Measurements from ENCODE around the gene SLC16A14. TPM values are rescaled to one million over a fixed set of nuclear protein-coding genes. Genes with fewer than 3 reads are reported as not detected.

Gene SLC16A14
- total and polyA plus RNA-seq, 10 of the 15 experiments (the other 5 are each of a cell fraction or from before 2014, with no cell fraction given) = 0.87 to 6.4 (median 4.1) TPM; not detected in 1

DNA sequence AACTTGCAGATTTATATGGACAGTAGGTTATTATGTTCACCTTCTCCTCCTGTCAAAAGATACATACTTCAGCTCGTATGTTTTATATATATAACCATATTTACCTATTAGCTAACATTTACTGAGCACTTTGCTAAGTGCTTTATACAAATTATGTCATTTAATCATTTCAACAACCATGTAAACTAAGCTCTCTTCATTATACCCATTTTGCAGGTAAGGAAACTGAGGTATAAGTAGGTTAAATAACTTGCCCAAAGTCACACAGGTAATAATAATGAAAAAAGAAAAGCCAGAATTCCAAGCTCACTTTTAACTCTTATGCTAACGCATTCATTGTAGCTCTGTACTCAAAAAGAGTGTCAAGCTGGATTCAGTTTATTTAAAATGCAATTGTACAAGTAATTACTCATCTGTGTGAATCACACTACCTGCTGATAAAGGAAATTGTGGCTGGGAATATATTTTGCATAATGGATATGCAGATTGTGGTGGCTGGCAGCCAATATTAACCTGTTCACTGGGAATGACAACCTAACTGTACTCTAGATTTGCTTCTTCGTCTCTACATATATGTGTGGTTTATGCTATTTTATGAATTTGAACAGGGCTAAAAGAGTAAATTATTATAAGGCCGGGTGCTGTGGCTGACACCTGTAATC is 20.6 kb downstream of the SLC16A14 start:
- no TSS peak for BruUV-seq (replicated peaks)
- H3K4me2 ChIP-seq (ENCODE audit: control insufficient read depth, insufficient read depth) = no peak overlapping the region
- no peaks in the 10 kb centered on the region for H3K79me2 ChIP-seq (ENCODE audit: control insufficient read depth, insufficient read depth, low read length)
- H3K36me3 ChIP-seq (ENCODE audit: control insufficient read depth in 2 of 2, insufficient read depth in 2 of 2, low read length in 1 of 2) = no peaks in the 10 kb centered on the region
- in situ Hi-C loops (cut with MboI) = no loop called here
- intact Hi-C loops (cut with micrococcal nuclease; ENCODE audit: unreplicated experiment) = no loop called here
- DNase-seq (ENCODE audit: low read depth, low spot score) (no peak), ATAC-seq (no peak), FAIRE-seq (no peak)
- no peaks in the 10 kb centered on the region for H3K4me1 ChIP-seq (ENCODE audit: control insufficient read depth, insufficient read depth, low read length)
- ChIA-PET SMC1A (ENCODE audit: uncharacterized antibody, unreplicated experiment) (interaction anchor here (1.0 kb wide), 1 partner anchor 563 kb away, joined by 3 read pairs; no protein-coding TSS in a partner anchor), RAD21 (ENCODE audit: unreplicated experiment) (no interaction called here), POLR2A (no interaction called here), CTCF (interaction anchor here (1.0 to 1.6 kb wide), 2 partner anchors 19 to 112 kb away, joined by 5 to 6 read pairs; no protein-coding TSS in a partner anchor)
- H3K9me3 ChIP-seq (replicated peaks; ENCODE audit: control insufficient read depth, insufficient read depth, low read length) = no peaks in the 10 kb centered on the region
- no peaks in the 10 kb centered on the region for H4K20me1 ChIP-seq (ENCODE audit: control insufficient read depth, insufficient read depth)
- WGBS (ENCODE audit: insufficient coverage, insufficient replicate concordance, low lambda C conversion rate, missing lambda C conversion rate) = 46% methylated on average over 4 of the region's 4 CpGs
- H3K27ac ChIP-seq (ENCODE audit: control insufficient read depth, insufficient read depth) = no peak overlapping the region
- H3K4me3 ChIP-seq = no peak overlapping the region
- no peak overlapping the region for H3K9ac ChIP-seq (ENCODE audit: control insufficient read depth, insufficient read depth, low read length)
- H3K27me3 ChIP-seq (replicated peaks in 1 of 2; ENCODE audit: control insufficient read depth in 2 of 2, insufficient read depth in 2 of 2, low read length in 1 of 2) = no peaks in the 10 kb centered on the region
- H2AFZ ChIP-seq (ENCODE audit: control insufficient read depth, low read depth, low read length) = no peak overlapping the region; the same call in 1 of the 2 replicates
- no peak for TF ChIP-seq USF1 (IDR thresholded peaks at IDR 0.05; ENCODE audit: borderline replicate concordance, extremely low read length, insufficient read depth, low read depth, low read length)
- TF ChIP-seq DPF2 (IDR thresholded peaks at IDR 0.05) = no peak
- no peak for TF ChIP-seq HDAC2 (IDR thresholded peaks at IDR 0.05)
- no peak for TF ChIP-seq ZNF24 (IDR thresholded peaks at IDR 0.05)
- no peak for TF ChIP-seq SUZ12 (IDR thresholded peaks at IDR 0.05; ENCODE audit: unreplicated experiment)
- TF ChIP-seq CHD2 (IDR thresholded peaks at IDR 0.05; ENCODE audit: borderline replicate concordance, low read depth, low read length) = no peak
- TF ChIP-seq POU2F2 (IDR thresholded peaks at IDR 0.05; ENCODE audit: borderline replicate concordance, low read depth, low read length) = no peak
- TF ChIP-seq ZNF217 (IDR thresholded peaks at IDR 0.05) = no peak
- TF ChIP-seq SMC3 (IDR thresholded peaks at IDR 0.05; ENCODE audit: borderline replicate concordance, low read length) = no peak
- no peak for TF ChIP-seq BRCA1 (IDR thresholded peaks at IDR 0.05; ENCODE audit: low read depth, low read length)

Data from GM12878 (cell line).